ENCODE measurements around the gene CEBPB.

DNA sequence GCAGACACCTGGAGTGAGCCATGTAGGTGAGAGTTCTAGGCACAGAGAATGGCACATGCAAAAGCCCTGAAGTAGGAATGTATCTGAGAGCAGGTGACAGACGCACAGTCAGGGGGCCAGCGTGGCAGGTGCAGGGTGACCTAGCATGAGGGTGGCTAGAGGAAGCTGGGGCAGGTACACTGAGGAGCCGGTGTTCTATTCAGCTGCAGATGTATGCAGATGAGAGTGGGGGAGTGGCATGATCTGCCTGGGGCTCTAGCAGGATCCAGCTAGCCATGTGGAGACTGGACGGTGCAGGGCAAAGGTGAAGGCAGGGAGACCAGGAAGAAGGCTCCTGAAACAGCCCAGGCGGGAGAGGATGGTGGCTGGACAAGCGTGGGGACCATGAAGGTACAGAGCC is 47.8 kb upstream of the CEBPB start:
- TF ChIP-seq, protein P1, sequence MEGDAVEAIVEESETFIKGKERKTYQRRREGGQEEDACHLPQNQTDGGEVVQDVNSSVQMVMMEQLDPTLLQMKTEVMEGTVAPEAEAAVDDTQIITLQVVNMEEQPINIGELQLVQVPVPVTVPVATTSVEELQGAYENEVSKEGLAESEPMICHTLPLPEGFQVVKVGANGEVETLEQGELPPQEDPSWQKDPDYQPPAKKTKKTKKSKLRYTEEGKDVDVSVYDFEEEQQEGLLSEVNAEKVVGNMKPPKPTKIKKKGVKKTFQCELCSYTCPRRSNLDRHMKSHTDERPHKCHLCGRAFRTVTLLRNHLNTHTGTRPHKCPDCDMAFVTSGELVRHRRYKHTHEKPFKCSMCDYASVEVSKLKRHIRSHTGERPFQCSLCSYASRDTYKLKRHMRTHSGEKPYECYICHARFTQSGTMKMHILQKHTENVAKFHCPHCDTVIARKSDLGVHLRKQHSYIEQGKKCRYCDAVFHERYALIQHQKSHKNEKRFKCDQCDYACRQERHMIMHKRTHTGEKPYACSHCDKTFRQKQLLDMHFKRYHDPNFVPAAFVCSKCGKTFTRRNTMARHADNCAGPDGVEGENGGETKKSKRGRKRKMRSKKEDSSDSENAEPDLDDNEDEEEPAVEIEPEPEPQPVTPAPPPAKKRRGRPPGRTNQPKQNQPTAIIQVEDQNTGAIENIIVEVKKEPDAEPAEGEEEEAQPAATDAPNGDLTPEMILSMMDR (IDR thresholded peaks at IDR 0.05) = no peak
- no peak for TF ChIP-seq POLR2A (IDR thresholded peaks at IDR 0.05)

Measured in tibial nerve (tissue), 3 donors.